Gastroesophageal sphincter (tissue), 4 donors: ENCODE results near the gene IL36B. TPM values are rescaled to one million over a fixed set of nuclear protein-coding genes. Genes with fewer than 3 reads are reported as not detected.

ENCODE experiments used
- ATAC-seq: fragments of 150-250 bp; one replicate; pipeline ENCODE4 v1.9.1; 2016; ENCODE audit warnings: mild to moderate bottlenecking, moderate library complexity
- H3K27ac ChIP-seq, 4 donors: fragments of 200-600 bp; sonication (generic) in 3 of 4; 1 replicate in 3 of 4; 2 replicates in 1 of 4; pipeline ENCODE4 v1.5.1; 2016 to 2019
- H3K27me3 ChIP-seq: fragments of 200-600 bp; sonication (generic); one replicate; pipeline ENCODE4 v1.5.1; 2019
- H3K36me3 ChIP-seq, 2 donors: fragments of 200-600 bp; sonication (generic); one replicate each; pipeline ENCODE4 v1.5.1; 2019; ENCODE audit warnings: control low read depth in 1 of 2
- H3K4me1 ChIP-seq, 3 donors: fragments of 200-600 bp; sonication (generic); 1 replicate in 2 of 3; 2 replicates in 1 of 3; pipeline ENCODE4 v1.5.1; 2016 to 2019; ENCODE audit warnings: control low read depth in 2 of 3
- H3K4me3 ChIP-seq, 2 donors: fragments of 200-600 bp; sonication (generic); one replicate each; pipeline ENCODE4 v1.5.1; 2019; ENCODE audit warnings: mild to moderate bottlenecking in 1 of 2, moderate library complexity in 1 of 2
- H3K9me3 ChIP-seq, 3 donors: fragments of 200-600 bp; sonication (generic); one replicate each; pipeline ENCODE4 v1.5.1; 2017 to 2019; ENCODE audit warnings: control low read depth in 2 of 3
- CTCF ChIP-seq, 4 experiments: fragments of 200-600 bp in 2 of 4; fragments of 450-650 bp in 2 of 4; sonication (generic) in 1 of 4; IDR thresholded peaks; one replicate each; pipeline ENCODE4 v1.5.1; 2017 to 2019; ENCODE audit warnings: antibody characterized with exemption in 4 of 4, mild to moderate bottlenecking in 2 of 4, moderate library complexity in 2 of 4
- EP300 ChIP-seq: sonication (generic); formaldehyde crosslinking; IDR thresholded peaks from one replicate; pipeline ENCODE4 v1.6.1; 2017; ENCODE audit warnings: antibody characterized with exemption, mild to moderate bottlenecking
- POLR2A ChIP-seq, 2 donors: fragments of 450-650 bp; IDR thresholded peaks; one replicate each; pipeline ENCODE4 v1.6.1; 2017; ENCODE audit warnings: antibody characterized with exemption in 2 of 2, mild to moderate bottlenecking in 2 of 2, moderate library complexity in 1 of 2
- POLR2AphosphoS5 ChIP-seq: sonication (generic); formaldehyde crosslinking; IDR thresholded peaks from one replicate; pipeline ENCODE4 v1.6.1; 2017; ENCODE audit warnings: antibody characterized with exemption
- WGBS, 2 donors: methylation state at CpG; one replicate each; pipeline ENCODE4 v1.1.5; 2018; ENCODE audit warnings: low coverage in 1 of 2; 5-methylcytosine and 5-hydroxymethylcytosine counted together
- total RNA-seq, 4 donors: library from RNA; depleted of rRNA; stranded (reverse); fragments of >200 nt; gene quantifications; one replicate each; pipeline ENCODE4 v1.1.0, GENCODE V29; 2016

Gene IL36B
- total RNA-seq, 4 donors from 2014 or later, result not detected

- Histone ChIP-seq H3K4me1 (no peaks in the 10 kb centered on the region), H3K4me3 (no peak overlapping the region), H3K36me3 (no peaks in the 10 kb centered on the region), H3K27me3 (peaks cover 24% of the 10 kb centered on the region), H3K9me3 (no peaks in the 10 kb centered on the region), H3K27ac (no peak overlapping the region)
- TF ChIP-seq CTCF (IDR thresholded peaks at IDR 0.05), result no peak
- no peak for TF ChIP-seq POLR2A (IDR thresholded peaks at IDR 0.05)
- no peak for TF ChIP-seq EP300
- no peak for TF ChIP-seq POLR2AphosphoS5
- WGBS, 2 donors, result 51 to 80% methylated on average over 4 to 7 of the region's 8 CpGs
- no peak for ATAC-seq
Measured at GRCh38 chr2:113012436-113013335, 40.0 kb downstream of the IL36B start.

GRCh38 chr2:113011108-113011507 lies 41.6 kb downstream of the IL36B start:
- no peak overlapping the region for H3K27ac ChIP-seq
- H3K4me3 ChIP-seq, result no peak overlapping the region
- no peak for TF ChIP-seq POLR2AphosphoS5
- TF ChIP-seq EP300, result no peak
- no peak for TF ChIP-seq CTCF (IDR thresholded peaks at IDR 0.05)
- no peak for TF ChIP-seq POLR2A (IDR thresholded peaks at IDR 0.05)
- no peaks in the 10 kb centered on the region for H3K9me3 ChIP-seq
- no peak for ATAC-seq
- no peaks in the 10 kb centered on the region for H3K36me3 ChIP-seq
- H3K27me3 ChIP-seq, result peaks cover 16% of the 10 kb centered on the region
- WGBS, 2 donors, result 90 to 100% methylated on average over 1 of the region's 1 CpG
- no peaks in the 10 kb centered on the region for H3K4me1 ChIP-seq

GRCh38 chr2:113010088-113010487 lies 42.6 kb downstream of the IL36B start:
- H3K4me1 ChIP-seq, result no peaks in the 10 kb centered on the region
- no peaks in the 10 kb centered on the region for H3K9me3 ChIP-seq
- TF ChIP-seq CTCF (IDR thresholded peaks at IDR 0.05) (no peak), POLR2A (IDR thresholded peaks at IDR 0.05) (no peak), POLR2AphosphoS5 (no peak), EP300 (no peak)
- 39 to 42% methylated on average over 2 of the region's 2 CpGs for WGBS, 2 donors
- H3K36me3 ChIP-seq, result no peaks in the 10 kb centered on the region
- H3K4me3 ChIP-seq, result no peak overlapping the region
- H3K27me3 ChIP-seq, result peaks cover 7% of the 10 kb centered on the region
- ATAC-seq, result no peak
- H3K27ac ChIP-seq, result no peak overlapping the region

GRCh38 chr2:113009622-113010021 lies 43.0 kb downstream of the IL36B start:
- no peaks in the 10 kb centered on the region for H3K9me3 ChIP-seq

More at GRCh38 chr2:113009622-113010021, 43.0 kb downstream of the IL36B start:
- 71 to 89% methylated on average over 1 of the region's 1 CpG for WGBS, 2 donors
- H3K27ac ChIP-seq, result no peak overlapping the region
- H3K27me3 ChIP-seq, result peaks cover 4% of the 10 kb centered on the region
- TF ChIP-seq CTCF (IDR thresholded peaks at IDR 0.05), result no peak
- no peak for TF ChIP-seq EP300
- H3K4me1 ChIP-seq, result no peaks in the 10 kb centered on the region
- no peaks in the 10 kb centered on the region for H3K36me3 ChIP-seq
- no peak for ATAC-seq
- no peak overlapping the region for H3K4me3 ChIP-seq
